Measurements from ENCODE around the gene ECHS1.
A peak's percentile ranks its signal among the peaks of the same experiment; 100 is the strongest.
"Not testable (repeated sequence)": the region's sequence is repeated elsewhere in the genome, so short reads cannot be mapped to it uniquely, and the experiment has no call there.

ECHS1 gene

GRCh38 chr10:133373174-133374090, at the start of gene ECHS1:
Gene ECHS1, minus strand, starts transcription at chr10:133373354. Its CDS starts 21 bp downstream, at chr10:133373333.
- DNase-seq (ENCODE audit: low read depth), result peak; percentile 92

- DNase-seq (ENCODE audit: low read depth), result no peak
Measured at GRCh38 chr10:133422223-133422806, 49.2 kb upstream of the ECHS1 start.

- DNase-seq (ENCODE audit: low read depth), result no peak
Measured at GRCh38 chr10:133421336-133422222, 48.4 kb upstream of the ECHS1 start.

- no peak for DNase-seq (ENCODE audit: low read depth)
Measured at GRCh38 chr10:133420579-133420978, 47.4 kb upstream of the ECHS1 start.

- no peak for DNase-seq (ENCODE audit: low read depth)
Measured at GRCh38 chr10:133420028-133420427, 46.9 kb upstream of the ECHS1 start.

GRCh38 chr10:133419211-133419950, 46.2 kb upstream of the ECHS1 start:
- DNase-seq (ENCODE audit: low read depth), result no peak

- no peak for DNase-seq (ENCODE audit: low read depth)
Measured at GRCh38 chr10:133418289-133418993, 45.3 kb upstream of the ECHS1 start.

- no peak for DNase-seq (ENCODE audit: low read depth)
Measured at GRCh38 chr10:133415752-133416151, 42.6 kb upstream of the ECHS1 start.

GRCh38 chr10:133414401-133414800, 41.2 kb upstream of the ECHS1 start:
- DNase-seq (ENCODE audit: low read depth), result not testable (repeated sequence)

- no peak for DNase-seq (ENCODE audit: low read depth)
Measured at GRCh38 chr10:133412381-133412711, 39.2 kb upstream of the ECHS1 start.

GRCh38 chr10:133411523-133412380, 38.6 kb upstream of the ECHS1 start:
- DNase-seq (ENCODE audit: low read depth), result no peak

- no peak for DNase-seq (ENCODE audit: low read depth)
Measured at GRCh38 chr10:133405844-133406527, 32.8 kb upstream of the ECHS1 start.

GRCh38 chr10:133405272-133405671, 32.1 kb upstream of the ECHS1 start:
- DNase-seq (ENCODE audit: low read depth), result no peak

- no peak for DNase-seq (ENCODE audit: low read depth)
Measured at GRCh38 chr10:133403784-133404183, 30.6 kb upstream of the ECHS1 start.

- no peak for DNase-seq (ENCODE audit: low read depth)
Measured at GRCh38 chr10:133403359-133403758, 30.2 kb upstream of the ECHS1 start.

GRCh38 chr10:133401981-133402725, 29.0 kb upstream of the ECHS1 start:
- DNase-seq (ENCODE audit: low read depth), result no peak

- DNase-seq (ENCODE audit: low read depth), result no peak
Measured at GRCh38 chr10:133401500-133401899, 28.3 kb upstream of the ECHS1 start.

GRCh38 chr10:133400624-133401424, 27.7 kb upstream of the ECHS1 start:
- DNase-seq (ENCODE audit: low read depth), result no peak

Measured in stimulated activated CD8-positive, alpha-beta memory T cell treated with anti-CD3 and anti-CD28 coated beads, Interleukin-12 subunit alpha, Interleukin-12 subunit beta, amount 100 ng/mL, for 4 hours (primary cell).